Activated CD8-positive, alpha-beta memory T cell treated with anti-CD3 and anti-CD28 coated beads for 36 hours (primary cell): Measurements from ENCODE around the gene SAE1. TPM values are rescaled to one million over a fixed set of nuclear protein-coding genes. Genes with fewer than 3 reads are reported as not detected.

ENCODE experiments used
- CTCF ChIA-PET: fragments of 350-600 bp; sonication (Branson Sonifier 250); formaldehyde crosslinking; loops from one replicate; lab custom pipeline; 2021; ENCODE audit warnings: antibody characterized with exemption; lab: Charles Lee
- POLR2A ChIA-PET: fragments of 350-600 bp; sonication (Branson Sonifier 250); formaldehyde crosslinking; loops from one replicate; lab custom pipeline; 2021; ENCODE audit warnings: antibody characterized with exemption; lab: Charles Lee
- total RNA-seq, 2 experiments: library from RNA; stranded (reverse); gene quantifications; one replicate each; pipeline ENCODE4 v1.2.3, GENCODE V29; 2021

SAE1 gene
- total RNA-seq, 2 experiments from 2014 or later: 152 to 158 TPM

DNA sequence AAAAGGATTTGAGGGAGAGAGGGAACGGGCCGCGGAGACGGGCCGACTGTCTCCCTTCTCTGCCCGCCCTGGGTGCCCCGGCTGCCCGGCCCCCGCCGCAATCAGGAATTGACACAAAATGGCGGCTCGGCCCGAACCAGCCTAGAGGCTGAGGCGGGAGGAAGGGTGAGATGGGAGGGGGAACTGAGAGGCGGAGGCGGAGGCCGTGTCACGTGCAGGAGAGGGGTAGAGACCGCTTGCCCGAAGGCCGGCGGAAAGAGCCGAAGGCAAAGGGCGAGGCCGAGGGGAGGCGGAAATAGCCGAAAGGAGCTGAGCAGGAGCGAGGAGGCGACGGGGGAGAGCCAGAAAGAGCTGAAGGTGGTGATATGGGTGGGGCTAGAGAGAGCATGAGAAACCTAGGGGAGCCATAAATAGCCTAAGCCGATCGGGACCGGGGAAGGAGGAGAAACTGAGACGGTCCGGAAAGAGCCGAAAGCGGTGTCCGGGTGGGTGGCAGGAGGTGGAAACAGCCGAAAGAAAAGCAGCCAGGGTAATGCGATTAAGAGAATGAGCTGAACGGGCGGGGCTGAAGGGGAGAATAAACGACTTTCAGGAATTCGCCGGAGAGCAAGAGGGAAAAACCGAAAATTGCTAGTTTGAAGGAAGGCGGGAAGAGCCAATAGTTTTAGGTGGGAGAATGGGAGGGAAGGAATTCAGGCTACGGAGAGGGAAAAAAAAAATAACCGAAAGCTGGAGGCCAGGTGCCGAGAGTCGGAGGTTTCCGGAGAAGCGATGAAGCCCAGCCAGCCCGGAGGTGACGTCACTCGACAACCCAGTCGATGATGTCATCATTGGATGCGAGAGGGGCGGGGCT is 17.4 kb upstream of the SAE1 start, which contains the start of gene ZC3H4:
ZC3H4 (minus strand) TSS at position 780 of the 853 bp plus-strand sequence. CDS start 1,192 bp downstream, outside the sequence.
- ChIA-PET POLR2A (interaction anchor here (0.5 to 9.1 kb wide), 23 partner anchors 9 to 325 kb away, joined by 3 to 105 read pairs (median 4); partner anchors contain the start of genes CCDC9, DHX34, SAE1 and SLC1A5), CTCF (interaction anchor here (0.6 to 2.4 kb wide), 22 partner anchors 9 to 1707 kb away, joined by 3 to 15 read pairs (median 4); partner anchors contain the start of genes CCDC9, DHX34 and SAE1)

DNA sequence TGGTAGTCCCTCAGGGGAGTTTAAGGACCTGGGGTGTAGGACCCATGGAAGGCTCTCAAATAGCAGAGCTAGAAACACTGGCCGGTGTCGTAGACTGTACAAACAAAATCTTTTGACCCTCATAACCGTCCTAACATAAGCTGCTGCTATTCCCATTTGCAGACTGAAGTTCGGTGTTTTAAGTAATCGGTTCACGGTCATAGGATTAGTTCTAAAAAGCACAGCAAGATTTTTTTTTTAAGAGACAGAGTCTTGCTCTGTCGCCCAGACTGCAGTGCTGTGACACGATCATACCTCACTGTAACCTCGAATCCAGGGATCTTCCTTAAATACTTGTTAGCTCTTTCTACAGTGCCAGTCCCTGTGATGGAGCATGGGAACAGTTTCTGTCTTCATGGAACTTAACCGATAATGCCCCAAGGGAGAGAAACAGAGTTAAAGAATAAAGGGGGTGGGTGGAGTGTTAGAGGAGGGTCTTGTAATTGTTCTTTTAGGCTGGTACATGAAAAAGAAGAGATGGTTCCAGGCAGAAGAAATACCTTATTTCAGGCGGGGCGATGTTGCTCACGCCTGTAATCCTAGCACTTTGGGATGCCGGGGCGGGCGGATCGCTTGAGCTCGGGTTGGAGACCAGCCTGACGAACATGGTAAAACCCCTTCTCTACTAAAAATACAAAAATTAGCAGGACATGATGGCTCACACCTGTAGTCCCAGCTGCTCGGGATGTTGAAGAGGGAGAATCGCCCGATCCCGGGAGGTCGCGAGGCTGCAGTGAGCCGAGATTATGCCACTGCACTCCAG is 16.6 kb upstream of the SAE1 start:
- ChIA-PET POLR2A (interaction anchor here (0.6 to 9.1 kb wide), 17 partner anchors 9 to 326 kb away, joined by 3 to 105 read pairs (median 6); partner anchors contain the start of genes CCDC9, SAE1, SLC1A5 and TMEM160), CTCF (interaction anchor here (0.6 to 2.6 kb wide), 17 partner anchors 8 to 235 kb away, joined by 3 to 15 read pairs (median 4); partner anchors contain the start of genes CCDC9, DHX34 and SAE1)

DNA sequence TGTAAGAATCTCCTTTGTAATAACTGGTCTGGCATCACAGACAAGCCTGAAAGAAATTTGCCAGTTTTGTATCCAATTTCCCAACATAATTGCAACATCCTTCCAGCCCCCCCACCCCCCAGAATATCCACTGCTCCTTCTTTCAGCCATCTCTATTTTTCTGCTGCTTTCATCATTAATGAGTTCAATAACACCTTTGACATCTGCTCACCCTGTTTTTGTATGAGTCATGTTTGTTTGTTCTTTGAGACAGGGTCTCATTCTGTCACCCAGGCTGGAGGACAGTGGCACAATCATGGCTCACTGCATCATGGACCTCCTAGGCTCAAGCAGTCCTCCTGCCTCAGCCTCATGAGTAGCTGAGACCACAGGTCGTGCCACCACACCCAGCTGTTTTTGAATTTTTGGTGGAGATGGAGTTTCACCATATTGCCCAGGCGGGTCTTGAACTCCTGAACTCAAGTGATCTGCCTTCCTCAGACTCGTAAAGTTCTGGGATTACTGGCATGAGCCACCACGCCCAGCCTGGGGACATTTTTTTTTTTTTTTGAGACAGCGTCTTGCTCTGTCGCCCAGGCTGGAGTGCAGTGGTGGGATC is 10.1 kb upstream of the SAE1 start:
- POLR2A ChIA-PET: interaction anchor here (1.0 kb wide), 1 partner anchor 25 kb away, joined by 3 read pairs; no protein-coding TSS in a partner anchor

DNA sequence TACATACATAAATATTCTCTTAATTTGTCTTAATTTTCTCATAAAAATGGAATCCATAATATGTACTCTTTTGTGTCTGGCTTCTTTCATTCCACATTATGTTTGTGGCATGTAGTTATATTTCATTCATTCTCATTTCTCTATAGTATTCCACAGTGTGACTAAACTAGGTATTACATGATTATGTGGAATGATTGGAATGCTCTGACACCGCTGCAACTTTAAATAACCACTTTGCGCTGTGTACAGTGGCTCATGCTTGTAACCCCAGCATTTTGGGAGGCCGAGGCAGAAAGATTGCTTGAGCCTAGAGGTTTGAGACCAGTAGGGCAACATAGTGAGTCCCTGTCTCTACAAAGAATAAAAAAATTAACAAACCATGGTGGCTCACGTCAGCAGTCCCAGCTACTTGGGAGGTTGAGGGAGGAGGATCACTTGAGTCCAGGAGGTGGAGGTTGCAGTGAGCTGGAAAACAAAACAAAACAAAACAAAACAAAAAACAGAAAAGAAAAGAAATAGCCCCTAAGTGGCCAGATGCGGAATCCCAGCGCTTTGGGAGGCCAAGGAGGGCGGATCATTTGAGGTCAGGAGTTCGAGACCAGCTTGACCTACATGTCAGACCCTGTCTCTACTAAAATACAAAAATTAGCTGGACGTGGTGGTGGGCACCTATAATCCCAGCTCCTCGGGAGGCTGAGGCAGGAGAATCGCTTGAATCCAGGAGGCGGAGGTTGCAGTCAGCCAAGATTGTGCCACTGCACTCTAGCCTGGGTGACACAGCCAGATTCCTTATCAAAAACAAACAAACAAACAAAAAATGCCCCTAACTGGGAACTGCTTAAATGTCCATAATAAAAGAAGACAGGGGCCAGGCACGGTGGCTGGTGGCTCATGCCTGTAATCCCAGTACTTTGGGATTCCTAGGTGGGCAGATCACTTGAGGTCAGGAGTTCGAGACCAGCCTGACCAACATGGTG is 8.0 kb upstream of the SAE1 start:
- POLR2A ChIA-PET: interaction anchor here (0.6 to 0.8 kb wide), 3 partner anchors 9 to 28 kb away, joined by 3 to 4 read pairs (median 3); partner anchors contain the start of gene ZC3H4
- CTCF ChIA-PET: interaction anchor here (0.8 to 1.9 kb wide), 5 partner anchors 9 to 110 kb away, joined by 3 to 8 read pairs (median 5); partner anchors contain the start of gene ZC3H4

More for the DNA sequence above, 10.1 kb upstream of the SAE1 start:
- CTCF ChIA-PET: interaction anchor here (0.7 to 1.2 kb wide), 6 partner anchors 12 to 132 kb away, joined by 3 to 7 read pairs (median 4); no protein-coding TSS in a partner anchor

DNA sequence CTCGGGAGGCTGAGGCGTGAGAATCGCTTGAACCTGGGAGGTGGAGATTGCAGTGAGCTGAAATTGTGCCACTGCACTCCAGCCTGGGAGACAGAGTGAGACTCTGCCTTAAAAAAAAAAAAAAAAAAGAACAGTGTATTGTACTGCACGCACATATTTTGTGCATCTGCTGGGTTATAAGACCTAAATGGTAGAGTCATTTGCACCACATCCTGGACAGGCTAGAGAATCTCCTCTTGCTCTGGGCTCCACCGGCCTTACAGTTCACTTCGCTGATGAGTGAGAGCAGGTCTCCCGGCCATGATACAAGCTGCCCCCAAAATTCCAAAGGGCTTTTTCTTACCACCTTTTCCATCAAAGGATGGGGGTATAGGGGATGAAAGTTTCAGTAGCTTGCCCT is 7.2 kb upstream of the SAE1 start:
- ChIA-PET CTCF (interaction anchor here (0.8 to 1.9 kb wide), 4 partner anchors 8 to 110 kb away, joined by 3 to 8 read pairs (median 6); no protein-coding TSS in a partner anchor), POLR2A (interaction anchor here (0.7 to 1.0 kb wide), 3 partner anchors 9 to 28 kb away, joined by 3 to 5 read pairs (median 4); partner anchors contain the start of gene ZC3H4)

DNA sequence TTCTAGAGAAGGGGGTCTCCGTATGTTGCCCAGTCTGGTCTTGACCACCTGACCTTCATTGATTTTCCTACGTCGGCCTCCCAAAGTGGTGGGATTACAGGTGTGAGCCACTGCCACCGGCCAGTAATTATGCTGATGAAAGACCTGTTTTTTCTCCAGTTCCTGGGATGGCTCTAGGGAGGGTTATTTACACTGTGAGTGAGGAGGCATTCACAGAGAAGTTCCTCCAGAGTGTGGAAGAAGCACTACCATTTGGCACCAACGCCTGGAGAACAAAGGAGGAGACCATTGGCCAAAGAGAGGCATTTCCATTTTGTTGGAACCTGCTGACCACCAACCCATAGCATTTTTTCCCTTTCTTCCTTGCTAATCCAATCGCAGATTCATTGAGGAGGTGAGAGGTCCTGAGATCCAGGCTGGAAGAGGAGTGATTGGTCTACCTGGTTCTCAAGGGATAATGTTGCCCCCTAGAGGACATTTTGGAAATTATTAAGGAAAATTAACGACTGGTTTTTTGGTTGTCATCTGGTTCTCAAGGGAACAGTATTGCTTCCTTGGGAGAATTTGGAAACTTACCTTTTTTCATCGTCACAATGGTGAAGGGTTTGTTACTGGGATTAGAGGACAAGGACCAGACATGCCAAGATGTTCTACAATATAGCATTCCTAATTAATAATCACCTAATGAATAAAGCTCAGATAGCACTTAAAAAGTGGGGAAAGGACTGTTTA is 5.5 kb upstream of the SAE1 start:
- CTCF ChIA-PET: interaction anchor here (0.6 to 2.2 kb wide), 18 partner anchors 10 to 119 kb away, joined by 3 to 17 read pairs (median 3); partner anchors contain the start of gene ZC3H4
- POLR2A ChIA-PET: no interaction called here

DNA sequence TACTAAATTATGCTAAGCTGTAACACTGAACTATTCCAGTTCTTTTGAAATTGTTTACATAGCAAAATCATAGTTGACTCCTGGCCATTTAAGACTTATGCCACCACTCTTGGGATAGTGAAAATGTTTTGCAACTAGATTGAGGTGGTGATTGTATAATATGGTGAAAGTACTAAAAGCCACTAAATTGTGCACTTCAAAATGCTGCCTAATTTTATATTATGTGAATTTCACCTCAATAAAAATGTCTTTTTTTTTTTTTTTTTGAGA is 5.0 kb upstream of the SAE1 start:
- CTCF ChIA-PET: interaction anchor here (0.6 to 2.2 kb wide), 19 partner anchors 10 to 305 kb away, joined by 3 to 17 read pairs (median 3); partner anchors contain the start of gene ZC3H4

DNA sequence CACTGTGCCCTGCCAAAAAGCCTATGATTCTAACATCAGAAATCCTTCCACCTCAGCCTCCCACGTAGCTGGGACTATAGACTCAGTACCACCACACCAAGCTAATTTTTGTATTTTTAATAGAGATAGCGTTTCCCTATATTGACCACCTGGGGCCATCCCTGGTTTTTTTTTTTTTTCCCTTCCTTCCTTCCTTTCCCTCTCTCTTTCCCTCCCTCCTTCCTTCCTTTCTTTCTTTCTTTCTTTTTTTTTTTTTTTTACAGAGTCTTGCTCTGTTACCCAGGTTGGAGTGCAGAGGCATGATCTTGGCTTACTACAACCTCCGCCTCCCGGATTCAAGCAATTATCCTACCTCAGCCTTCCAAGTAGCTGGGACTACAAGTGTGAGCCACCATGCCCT is 1.1 kb upstream of the SAE1 start:
- ChIA-PET CTCF (interaction anchor here (0.6 to 2.4 kb wide), 3 partner anchors 21 to 200 kb away, joined by 3 to 9 read pairs (median 8); no protein-coding TSS in a partner anchor), POLR2A (no interaction called here)

More for the DNA sequence above, 5.0 kb upstream of the SAE1 start:
- POLR2A ChIA-PET: no interaction called here

DNA sequence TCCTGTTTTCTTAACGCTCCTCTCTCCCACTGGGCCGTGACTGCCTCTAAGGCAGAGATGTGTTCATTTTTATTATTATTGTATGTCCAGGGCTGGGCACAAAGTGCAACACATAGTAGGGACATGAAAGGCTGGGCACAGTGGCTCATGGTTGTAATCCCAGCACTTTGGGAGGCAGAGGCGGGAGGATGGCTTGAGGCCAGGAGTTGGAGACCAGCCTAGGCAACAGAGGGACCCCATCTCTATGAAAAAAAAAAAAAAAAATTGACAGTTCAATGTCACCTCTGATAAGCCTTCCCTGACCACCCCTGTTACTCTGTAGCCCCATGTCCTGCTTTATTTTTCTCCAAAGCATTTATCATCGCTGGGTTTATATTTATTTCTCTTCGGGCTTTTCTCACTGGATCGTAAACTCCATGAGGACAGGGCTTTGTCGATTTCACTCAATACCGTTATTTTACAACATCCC is 481 bp upstream of the SAE1 start:
- POLR2A ChIA-PET: interaction anchor here (1.6 kb wide), 1 partner anchor 96 kb away, joined by 3 read pairs; no protein-coding TSS in a partner anchor
- CTCF ChIA-PET: interaction anchor here (1.0 to 2.4 kb wide), 6 partner anchors 20 to 116 kb away, joined by 3 to 16 read pairs (median 6); no protein-coding TSS in a partner anchor

DNA sequence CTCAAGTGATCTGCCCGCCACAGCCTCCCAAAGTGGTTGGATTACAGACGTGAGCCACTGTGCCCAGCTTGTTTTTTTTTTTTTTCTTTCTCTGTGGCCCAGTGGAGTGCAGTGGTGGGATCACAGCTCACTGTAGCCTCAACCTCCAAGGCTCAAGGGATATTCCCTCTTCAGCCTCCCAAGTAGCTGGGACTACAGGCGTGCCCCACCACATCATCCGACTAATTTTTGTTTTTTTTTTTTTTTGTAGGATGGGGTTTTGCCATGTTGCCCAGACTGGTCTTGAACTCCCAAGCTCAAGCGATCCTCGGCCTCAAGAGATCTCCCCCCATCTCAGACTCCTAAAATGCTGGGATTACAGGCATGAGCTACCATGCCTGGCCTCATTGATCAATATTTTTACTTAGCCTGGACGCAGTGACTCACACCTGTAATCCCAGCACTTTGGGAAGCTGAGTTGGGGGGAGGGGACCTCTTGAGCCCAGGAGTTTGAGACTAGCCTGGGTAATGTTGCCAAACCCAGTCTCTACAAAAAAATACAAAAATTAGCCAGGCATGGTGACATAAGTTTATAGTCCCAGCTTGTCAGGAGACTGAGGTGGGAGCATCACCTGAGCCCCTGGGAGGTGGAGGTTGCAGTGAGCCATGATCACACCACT is 1.7 kb downstream of the SAE1 start:
- POLR2A ChIA-PET: interaction anchor here (0.6 to 1.7 kb wide), 6 partner anchors 11 to 532 kb away, joined by 3 to 39 read pairs (median 5); partner anchors contain the start of gene ZC3H4
- CTCF ChIA-PET: interaction anchor here (0.7 to 3.1 kb wide), 14 partner anchors 9 to 124 kb away, joined by 3 to 16 read pairs (median 6); partner anchors contain the start of genes CCDC9 and ZC3H4

DNA sequence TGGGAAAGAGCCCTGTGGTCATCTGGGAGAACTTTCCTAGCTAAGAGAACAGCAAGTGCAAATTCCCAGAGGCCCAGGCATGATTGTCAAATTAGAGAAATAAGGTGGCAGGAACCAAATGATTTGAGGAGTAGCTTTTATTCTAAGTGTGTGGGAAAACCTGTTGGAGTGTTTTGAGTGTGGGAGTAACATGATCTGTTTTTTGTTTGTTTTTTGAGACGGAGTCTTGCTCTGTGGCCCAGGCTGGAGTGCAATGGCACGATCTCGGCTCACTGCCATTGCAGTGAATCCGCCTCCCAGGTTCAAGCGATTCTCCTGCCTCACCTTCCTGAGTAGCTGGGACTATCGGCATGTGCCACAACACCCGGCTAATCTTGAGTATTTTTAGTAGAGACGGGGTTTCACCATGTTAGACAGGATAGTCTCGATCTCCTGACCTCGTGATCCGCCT is 2.4 kb downstream of the SAE1 start:
- ChIA-PET POLR2A (interaction anchor here (1.0 kb wide), 1 partner anchor 20 kb away, joined by 3 read pairs; the partner anchor contains the start of gene ZC3H4), CTCF (interaction anchor here (0.7 to 3.1 kb wide), 5 partner anchors 13 to 135 kb away, joined by 3 to 15 read pairs (median 5); partner anchors contain the start of gene ZC3H4)

DNA sequence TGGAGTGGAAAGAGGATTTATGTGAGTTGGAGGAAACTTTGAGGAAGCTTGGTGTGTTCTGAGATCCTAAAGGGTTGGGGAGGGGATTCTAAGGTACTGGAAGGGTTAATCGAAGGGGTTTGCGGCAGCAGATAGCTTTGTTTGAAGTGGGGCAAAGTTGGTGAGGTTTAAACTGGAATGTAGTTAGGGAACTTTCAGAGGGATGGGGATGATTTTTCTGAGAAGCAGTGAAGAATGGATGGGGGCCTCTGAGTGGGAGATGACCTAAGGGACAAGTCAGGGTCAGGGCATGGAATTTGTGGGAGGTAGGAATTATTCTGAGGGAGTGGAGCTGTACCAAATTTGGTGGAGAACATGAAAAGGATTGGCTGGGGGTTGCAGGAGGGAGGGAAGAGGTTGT is 3.9 kb downstream of the SAE1 start:
- ChIA-PET POLR2A (no interaction called here), CTCF (no interaction called here)

DNA sequence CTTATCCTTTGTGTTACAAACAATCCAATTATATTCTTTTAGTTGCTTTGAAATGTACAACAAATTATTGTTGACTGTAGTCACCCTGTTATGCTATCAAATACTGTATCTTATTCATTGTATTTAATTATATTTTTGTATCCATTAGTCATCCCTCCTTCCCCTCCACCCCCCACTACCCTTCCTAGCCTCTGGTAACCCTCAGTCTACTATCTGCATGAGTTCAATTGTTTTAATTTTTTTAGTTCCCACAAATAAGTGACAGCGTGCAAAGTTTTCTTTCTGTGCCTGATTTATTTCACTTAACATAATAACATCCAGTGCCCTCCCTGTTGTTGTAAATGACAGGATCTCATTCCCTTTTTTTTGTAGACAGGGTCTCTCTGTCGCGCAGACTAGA is 4.5 kb downstream of the SAE1 start:
- CTCF ChIA-PET: no interaction called here
- POLR2A ChIA-PET: no interaction called here

DNA sequence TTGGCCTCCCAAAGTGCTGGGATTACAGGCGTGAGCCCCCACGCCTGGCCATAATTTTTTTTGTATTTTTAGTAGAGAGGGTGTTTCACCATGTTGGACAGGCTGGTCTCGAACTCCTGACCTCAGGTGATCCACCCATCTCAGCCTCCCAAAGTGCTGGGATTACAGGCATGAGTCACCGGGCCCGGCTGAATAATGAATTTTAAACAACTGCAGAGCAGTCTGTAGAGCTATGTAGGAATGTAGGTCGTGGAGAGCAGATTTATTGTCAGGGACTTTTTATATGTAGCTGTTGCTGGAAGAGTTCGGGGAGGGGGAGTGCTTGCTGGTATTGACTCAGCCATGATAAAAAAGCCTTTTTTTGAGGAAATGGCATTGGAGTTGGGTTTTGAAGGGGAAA is 10.6 kb downstream of the SAE1 start:
- ChIA-PET POLR2A (interaction anchor here (1.1 kb wide), 1 partner anchor 115 kb away, joined by 4 read pairs; the partner anchor contains the start of gene CCDC9), CTCF (interaction anchor here (1.1 to 2.1 kb wide), 4 partner anchors 16 to 103 kb away, joined by 3 to 6 read pairs (median 4); partner anchors contain the start of gene ZC3H4)

DNA sequence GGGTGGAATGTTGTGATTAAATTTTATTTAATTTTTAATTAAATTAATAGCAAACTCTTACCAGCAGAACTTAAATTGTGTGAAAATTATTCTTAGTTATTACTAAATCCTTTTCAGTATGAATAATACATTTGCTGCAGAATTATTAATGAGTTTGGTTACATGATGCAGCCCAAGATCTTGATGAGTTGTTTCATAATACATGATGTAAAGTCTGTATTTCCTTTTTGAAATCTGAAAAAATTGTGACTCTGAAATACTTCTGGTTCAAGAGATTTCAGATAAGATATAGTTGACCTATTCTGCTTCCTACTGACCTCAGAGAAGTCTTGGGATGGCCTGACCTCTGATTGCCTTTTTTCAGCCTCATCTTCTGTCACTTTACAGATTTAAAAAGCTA is 11.1 kb downstream of the SAE1 start:
- CTCF ChIA-PET: interaction anchor here (0.7 to 2.1 kb wide), 3 partner anchors 16 to 288 kb away, joined by 3 to 5 read pairs (median 3); no protein-coding TSS in a partner anchor
- POLR2A ChIA-PET: interaction anchor here (1.1 kb wide), 1 partner anchor 115 kb away, joined by 4 read pairs; the partner anchor contains the start of gene CCDC9
